ENCODE results near the gene NEIL1. TPM values are rescaled to one million over a fixed set of nuclear protein-coding genes. Genes with fewer than 3 reads are reported as not detected.

The NEIL1 gene
- total and polyA plus RNA-seq, 8 donors: 9.1 to 97.5 (median 23.2) TPM

GRCh38 chr15:75367913-75368688 is 21.3 kb downstream of the NEIL1 start, which contains the start of gene MAN2C1:
TSS of gene MAN2C1 (minus strand) at chr15:75368607. CDS start at chr15:75368583, 24 bp downstream.
- peak; percentile 94 to 97 (median 94) for ATAC-seq

DNA sequence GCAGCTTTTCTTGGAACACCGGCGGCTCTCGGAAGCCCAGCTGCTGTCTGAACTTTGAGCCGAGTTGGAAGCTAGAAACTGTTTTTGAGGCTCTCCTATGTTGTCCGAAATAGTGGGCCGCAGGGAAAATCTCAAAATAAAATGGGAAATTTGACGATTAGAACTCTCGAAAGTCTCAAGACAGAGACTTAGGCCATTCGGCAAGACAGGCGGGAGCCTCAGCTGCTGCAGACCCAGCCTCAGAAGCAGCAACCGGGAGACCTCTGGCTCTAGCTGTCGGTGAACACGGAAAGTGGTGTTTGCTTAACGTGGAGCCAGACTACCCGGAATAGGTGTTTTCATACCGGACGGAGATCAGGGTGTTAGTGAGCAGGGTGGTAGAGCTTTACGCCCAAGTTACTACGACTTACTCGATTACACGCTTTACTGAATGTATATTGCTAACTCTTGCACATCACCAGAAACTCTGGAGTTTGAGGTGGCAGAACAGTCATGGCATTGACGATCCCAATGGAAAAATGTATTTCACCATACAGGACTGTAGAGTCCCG is 21.9 kb downstream of the NEIL1 start:
- peaks cover 0 to 8% (median 7%) of the 10 kb centered on the region in 3 donors for H3K36me3 ChIP-seq
- H3K27ac ChIP-seq: peak overlapping the region; percentile 90 to 99 (median 94)
- peak; percentile 5 to 23 (median 15) for ATAC-seq
- peak overlapping the region; percentile 51 to 82 (median 78) for H3K4me3 ChIP-seq
- TF ChIP-seq, protein P1, sequence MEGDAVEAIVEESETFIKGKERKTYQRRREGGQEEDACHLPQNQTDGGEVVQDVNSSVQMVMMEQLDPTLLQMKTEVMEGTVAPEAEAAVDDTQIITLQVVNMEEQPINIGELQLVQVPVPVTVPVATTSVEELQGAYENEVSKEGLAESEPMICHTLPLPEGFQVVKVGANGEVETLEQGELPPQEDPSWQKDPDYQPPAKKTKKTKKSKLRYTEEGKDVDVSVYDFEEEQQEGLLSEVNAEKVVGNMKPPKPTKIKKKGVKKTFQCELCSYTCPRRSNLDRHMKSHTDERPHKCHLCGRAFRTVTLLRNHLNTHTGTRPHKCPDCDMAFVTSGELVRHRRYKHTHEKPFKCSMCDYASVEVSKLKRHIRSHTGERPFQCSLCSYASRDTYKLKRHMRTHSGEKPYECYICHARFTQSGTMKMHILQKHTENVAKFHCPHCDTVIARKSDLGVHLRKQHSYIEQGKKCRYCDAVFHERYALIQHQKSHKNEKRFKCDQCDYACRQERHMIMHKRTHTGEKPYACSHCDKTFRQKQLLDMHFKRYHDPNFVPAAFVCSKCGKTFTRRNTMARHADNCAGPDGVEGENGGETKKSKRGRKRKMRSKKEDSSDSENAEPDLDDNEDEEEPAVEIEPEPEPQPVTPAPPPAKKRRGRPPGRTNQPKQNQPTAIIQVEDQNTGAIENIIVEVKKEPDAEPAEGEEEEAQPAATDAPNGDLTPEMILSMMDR (IDR thresholded peaks at IDR 0.05): no peak
- H3K27me3 ChIP-seq: no peaks in the 10 kb centered on the region
- DNase-seq: no peak
- no peak for FAIRE-seq
- H3K9me3 ChIP-seq: no peaks in the 10 kb centered on the region
- intact Hi-C loops (cut with DNase I): loop anchor here in 2 of 3 donors (5.0 to 10.0 kb wide), 2 partner anchors 314 to 316 kb away; no protein-coding TSS in a partner anchor
- H3K4me1 ChIP-seq: peaks cover 6 to 17% (median 10%) of the 10 kb centered on the region in 3 donors
- WGBS, 2 donors: 2 to 3% methylated on average over 23 of the region's 23 CpGs

More at GRCh38 chr15:75367913-75368688, 21.3 kb downstream of the NEIL1 start, which contains the start of gene MAN2C1:
- Histone ChIP-seq H3K27ac (peak within 1 kb of the TSS; percentile 90 to 99 (median 94)), H3K9me3 (no peaks in the 10 kb centered on the region), H3K4me1 (peaks cover 6 to 17% (median 10%) of the 10 kb centered on the region in 3 donors), H3K4me3 (peak within 1 kb of the TSS; percentile 51 to 82 (median 78)), H3K27me3 (no peaks in the 10 kb centered on the region), H3K36me3 (peaks cover 0 to 8% (median 7%) of the 10 kb centered on the region in 3 donors)
- WGBS, 2 donors: 0 to 1% methylated on average over 45 to 67 of the region's 67 CpGs
- TF ChIP-seq, protein P1 (IDR thresholded peaks at IDR 0.05): peak; percentile 33 to 61 (median 46)
- intact Hi-C loops (cut with DNase I): loop anchor here in 2 of 3 donors (5.0 to 10.0 kb wide), 2 partner anchors 314 to 317 kb away; no protein-coding TSS in a partner anchor
- DNase-seq (peak; percentile 97 to 99 (median 97)), FAIRE-seq (no peak)

DNA sequence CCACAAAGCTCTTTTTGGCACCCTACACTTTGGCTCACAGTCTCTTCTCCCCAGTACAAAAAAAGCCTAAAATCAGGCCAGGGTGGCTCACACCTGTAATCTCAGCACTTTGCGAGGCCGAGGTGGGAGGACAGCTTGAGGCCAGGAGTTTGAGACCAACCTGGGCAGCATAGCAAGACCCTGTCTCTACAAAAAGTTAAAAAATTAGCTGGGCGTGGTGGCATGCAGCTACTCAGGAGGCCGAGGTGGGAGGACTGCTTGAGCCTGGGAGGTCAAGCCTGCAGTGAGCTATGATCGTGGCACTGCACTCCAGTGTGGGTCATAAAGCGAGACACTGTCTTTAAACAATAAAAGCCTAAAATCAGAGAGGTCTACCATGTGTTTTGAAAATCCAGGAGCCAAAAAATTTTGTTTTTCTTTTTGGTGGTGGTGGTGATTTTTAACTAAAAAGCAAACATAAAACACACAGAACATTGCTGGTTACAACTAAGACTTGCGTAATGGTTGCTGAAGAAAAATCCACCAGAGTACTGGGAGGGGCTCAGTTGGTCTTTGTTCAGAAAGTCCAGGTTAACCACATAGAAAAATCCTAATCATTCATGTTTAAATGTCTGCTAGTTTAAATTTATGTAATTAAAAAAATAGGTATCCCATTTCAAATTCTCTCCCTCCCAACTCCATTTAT is 23.2 kb downstream of the NEIL1 start:
- FAIRE-seq (no peak), ATAC-seq (no peak), DNase-seq (peak in 1 of 6 donors; percentile 2)
- Histone ChIP-seq H3K9me3 (no peaks in the 10 kb centered on the region), H3K27me3 (no peaks in the 10 kb centered on the region), H3K4me1 (peaks cover 6 to 17% (median 10%) of the 10 kb centered on the region in 3 donors), H3K4me3 (no peak overlapping the region), H3K27ac (peak overlapping the region in 3 of 4 donors; percentile 91 to 99 (median 96)), H3K36me3 (peaks cover 0 to 15% (median 12%) of the 10 kb centered on the region in 3 donors)
- TF ChIP-seq, protein P1 (IDR thresholded peaks at IDR 0.05): no peak
- WGBS, 2 donors: 93 to 96% methylated on average over 7 of the region's 7 CpGs
- intact Hi-C loops (cut with DNase I): loop anchor here in 2 of 3 donors (5.0 to 10.0 kb wide), 2 partner anchors 312 to 315 kb away; no protein-coding TSS in a partner anchor

GRCh38 chr15:75371486-75371885 is 24.6 kb downstream of the NEIL1 start:
- ATAC-seq (no peak), DNase-seq (peak in 1 of 6 donors; percentile 17), FAIRE-seq (no peak)
- peaks cover 0 to 13% (median 12%) of the 10 kb centered on the region in 3 donors for H3K36me3 ChIP-seq
- H3K4me3 ChIP-seq: no peak overlapping the region
- 81 to 100% methylated on average over 1 of the region's 1 CpG for WGBS, 2 donors
- H3K27me3 ChIP-seq: no peaks in the 10 kb centered on the region
- intact Hi-C loops (cut with DNase I): no loop called here
- H3K9me3 ChIP-seq: no peaks in the 10 kb centered on the region
- H3K4me1 ChIP-seq: peaks cover 6 to 17% (median 10%) of the 10 kb centered on the region in 3 donors
- no peak overlapping the region for H3K27ac ChIP-seq
- TF ChIP-seq, protein P1 (IDR thresholded peaks at IDR 0.05): no peak

Data from pancreas (tissue), 10 donors.